Stimulated activated CD4-positive, alpha-beta T cell treated with anti-CD3 and anti-CD28 coated beads, TNF-alpha, amount 100 ng/mL, for 48 hours (primary cell): Measurements from ENCODE around the gene AVPI1.
"Not testable (repeated sequence)": the region's sequence is repeated elsewhere in the genome, so short reads cannot be mapped to it uniquely, and the experiment has no call there.

Source experiments
- DNase-seq, 3 donors: peaks; one replicate each; pipeline ENCODE4 v3.0.0-alpha.2; 2020; ENCODE audit warnings: low read depth in 3 of 3

AVPI1 gene

DNA sequence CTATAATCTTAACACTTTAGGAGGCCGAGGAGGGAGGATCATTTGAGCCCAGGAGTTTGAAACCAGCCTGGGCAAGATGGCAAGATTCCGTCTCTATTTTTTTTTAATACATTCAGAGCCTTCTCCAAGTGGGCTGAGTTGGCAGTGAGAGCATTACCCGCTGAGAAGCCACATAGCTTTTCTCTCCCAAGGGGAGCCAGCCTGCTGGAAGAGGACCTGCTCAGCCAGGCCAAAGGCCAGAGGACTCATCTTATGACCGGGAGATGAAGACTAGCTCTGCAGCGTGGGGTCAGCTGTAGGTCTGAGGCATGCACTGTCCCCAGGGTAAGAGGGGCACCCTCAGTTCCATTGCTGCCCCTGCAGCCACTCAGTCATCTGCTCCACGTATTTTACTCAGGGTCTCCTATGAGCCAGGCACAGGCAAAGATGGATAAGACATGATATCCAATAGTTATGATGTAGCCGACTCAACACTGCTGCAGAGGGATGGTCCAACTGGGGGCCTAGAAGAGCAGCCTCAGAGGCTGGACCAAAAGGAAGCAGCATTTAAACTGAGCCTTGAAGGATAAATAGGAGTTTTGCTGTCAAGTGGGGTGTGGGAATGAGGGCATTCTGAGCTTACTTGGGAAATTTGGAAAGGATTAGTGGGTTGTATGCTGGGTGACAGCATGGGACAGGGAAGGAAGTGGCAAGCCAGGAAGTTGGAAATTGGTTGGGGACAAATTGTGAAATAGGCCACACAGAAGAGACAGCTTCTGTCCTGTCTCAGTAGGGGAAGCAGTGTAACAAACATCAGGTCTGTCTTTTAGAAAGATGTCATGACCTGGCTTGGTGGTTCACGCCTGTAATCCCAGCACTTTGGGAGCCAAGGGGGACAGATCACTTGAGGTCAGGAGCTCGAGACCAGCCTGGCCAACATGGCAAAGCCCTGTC lies 24.9 kb upstream of the AVPI1 start:
- DNase-seq = no peak

DNA sequence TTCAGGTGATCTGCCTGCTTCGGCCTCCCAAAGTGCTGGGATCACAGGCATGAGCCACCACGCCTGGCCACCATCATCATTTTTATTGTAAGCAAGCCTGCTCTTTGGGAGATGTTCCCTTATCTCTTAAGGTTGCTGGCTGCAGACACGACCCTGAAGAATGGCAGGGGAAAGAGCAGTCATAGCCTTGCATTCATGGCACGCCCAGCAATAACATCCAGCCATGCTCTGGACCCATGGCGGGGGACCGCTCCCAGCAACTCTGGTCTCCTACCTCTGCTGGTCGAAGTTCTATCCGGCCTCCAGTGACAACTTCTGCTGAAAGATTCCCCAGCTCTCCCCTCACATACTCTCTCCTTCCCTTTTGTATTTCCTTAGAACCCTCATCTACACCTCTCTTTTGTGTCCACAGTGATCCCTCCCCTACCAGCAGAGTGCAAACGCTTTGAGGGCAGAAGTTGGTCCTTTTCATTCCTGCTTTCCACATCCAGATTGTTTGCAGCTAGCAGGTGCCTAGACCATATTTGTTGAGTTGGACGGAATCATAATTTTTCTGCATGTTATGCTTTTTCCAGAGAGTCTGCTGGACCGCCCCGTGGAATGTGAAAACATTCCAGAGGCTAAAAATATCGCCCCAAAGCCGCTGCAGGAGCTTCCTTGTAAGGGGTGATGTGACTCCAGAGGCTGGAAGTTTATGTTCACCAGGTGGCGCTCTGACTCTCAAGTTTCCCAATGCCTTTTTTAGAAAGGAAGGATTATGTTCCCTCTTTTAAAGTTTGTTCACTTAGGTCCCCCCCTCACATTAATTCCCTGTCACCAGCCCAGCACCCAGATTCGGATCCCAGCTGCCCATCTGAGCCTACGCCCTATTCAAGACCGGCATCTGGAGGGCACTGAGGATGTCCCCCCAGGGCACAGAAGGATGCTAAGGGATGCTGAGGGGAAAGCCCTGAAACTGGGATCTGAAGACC lies 22.2 kb upstream of the AVPI1 start:
- peak in 1 of 3 donors; percentile 34 for DNase-seq

DNA sequence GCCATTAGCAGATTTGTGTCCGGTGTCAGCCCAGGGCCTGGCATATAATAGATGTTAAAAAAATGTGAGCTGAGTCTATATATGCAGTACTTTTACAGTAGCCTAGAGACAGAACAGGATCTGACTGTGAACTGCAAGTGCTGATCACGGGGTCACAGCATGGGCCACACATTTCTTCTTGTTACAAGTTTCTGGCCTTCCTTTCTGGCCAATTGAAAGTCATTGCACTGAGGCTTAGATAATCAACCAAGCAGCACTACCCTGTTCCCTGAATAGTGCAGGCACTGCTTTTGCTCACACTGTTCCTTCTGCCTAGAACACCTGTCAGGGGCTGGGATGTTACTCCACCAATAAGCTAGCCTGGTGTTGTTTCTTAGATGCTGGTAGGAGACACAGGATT lies 21.1 kb upstream of the AVPI1 start:
- DNase-seq = no peak

DNA sequence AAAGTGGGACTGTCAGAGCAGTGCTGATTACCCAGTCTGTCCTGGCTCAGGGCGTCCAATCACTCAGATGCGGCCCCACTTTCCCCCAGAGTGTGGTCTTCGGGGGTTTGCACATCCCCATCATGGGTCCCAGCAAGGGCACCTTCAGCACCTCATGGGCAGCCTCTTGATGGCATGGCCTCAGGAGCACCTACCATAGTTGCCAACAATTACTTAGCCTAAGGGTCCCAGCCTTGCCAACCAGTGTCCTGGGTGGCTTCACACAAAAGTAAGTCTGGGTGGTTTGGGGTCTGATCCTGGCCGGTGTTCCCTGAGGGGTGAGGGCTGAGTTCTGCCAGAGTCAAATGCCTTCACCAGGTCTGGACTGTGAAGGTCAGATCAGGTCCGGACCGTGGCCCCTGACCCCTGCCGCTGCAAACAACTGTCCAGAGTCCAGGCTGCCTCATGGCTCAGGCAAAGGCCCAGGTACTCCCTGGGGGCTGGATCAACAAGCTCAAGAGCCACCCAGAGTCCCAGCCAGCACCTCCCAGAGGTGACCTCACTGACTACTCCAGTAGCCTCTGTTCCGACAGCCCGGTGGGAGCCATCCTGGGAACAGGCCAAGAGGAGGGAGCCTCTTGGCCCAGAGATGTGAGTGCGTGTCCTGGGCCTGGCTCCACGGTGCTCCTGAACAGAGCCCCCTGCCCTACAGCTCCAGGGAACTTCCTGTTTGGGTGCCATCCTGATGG lies 20.3 kb upstream of the AVPI1 start:
- no peak for DNase-seq

DNA sequence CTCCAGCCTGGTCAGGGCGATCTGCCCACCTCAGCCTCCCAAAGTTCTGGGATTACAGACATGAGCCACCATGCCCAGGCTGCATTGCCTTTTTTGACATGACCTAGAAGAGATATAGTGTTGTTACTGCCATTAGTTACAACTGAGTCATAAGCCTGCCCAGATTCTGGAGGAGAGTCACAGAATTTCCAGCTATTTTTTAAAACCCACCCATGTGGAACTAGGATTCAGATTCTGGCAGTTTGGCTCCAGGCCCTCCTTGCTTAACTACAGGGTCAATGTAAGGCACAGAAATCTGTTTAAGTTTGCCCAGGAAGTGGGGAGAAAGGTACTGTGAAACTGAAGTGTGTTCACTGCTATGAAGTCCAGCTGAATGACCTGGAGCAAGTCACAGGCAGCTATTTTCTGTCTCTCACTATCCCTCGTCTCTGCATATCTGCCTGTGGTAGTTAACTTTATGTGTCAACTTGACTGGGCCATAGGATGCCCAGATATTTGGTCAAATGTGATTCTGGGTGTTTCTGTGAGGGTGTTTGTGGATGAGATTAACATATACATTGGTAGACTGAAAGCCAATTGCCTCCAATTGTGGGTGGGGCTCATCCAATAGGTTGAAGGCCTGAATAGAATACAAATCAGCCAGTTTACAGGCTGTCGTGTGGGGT lies 18.1 kb upstream of the AVPI1 start:
- no peak for DNase-seq

DNA sequence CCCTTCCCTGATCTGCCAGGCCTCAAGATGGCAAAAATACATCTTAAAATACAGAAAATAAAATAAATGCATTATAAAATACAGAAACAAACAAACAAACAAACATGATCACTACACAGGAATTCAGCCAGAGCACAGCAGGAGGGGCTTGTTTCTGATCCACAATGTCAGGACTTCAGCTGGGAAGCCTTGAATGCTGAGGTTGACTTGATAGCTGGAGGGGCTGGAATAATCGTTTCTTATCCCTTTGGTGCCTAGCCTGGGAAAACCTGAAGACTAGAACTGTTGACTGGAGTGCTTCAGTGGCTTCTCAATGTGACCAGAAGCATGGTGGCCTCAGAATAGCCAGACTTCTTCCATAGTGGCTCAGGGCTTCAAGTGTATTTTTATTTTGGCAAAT lies 17.3 kb upstream of the AVPI1 start:
- no peak for DNase-seq

DNA sequence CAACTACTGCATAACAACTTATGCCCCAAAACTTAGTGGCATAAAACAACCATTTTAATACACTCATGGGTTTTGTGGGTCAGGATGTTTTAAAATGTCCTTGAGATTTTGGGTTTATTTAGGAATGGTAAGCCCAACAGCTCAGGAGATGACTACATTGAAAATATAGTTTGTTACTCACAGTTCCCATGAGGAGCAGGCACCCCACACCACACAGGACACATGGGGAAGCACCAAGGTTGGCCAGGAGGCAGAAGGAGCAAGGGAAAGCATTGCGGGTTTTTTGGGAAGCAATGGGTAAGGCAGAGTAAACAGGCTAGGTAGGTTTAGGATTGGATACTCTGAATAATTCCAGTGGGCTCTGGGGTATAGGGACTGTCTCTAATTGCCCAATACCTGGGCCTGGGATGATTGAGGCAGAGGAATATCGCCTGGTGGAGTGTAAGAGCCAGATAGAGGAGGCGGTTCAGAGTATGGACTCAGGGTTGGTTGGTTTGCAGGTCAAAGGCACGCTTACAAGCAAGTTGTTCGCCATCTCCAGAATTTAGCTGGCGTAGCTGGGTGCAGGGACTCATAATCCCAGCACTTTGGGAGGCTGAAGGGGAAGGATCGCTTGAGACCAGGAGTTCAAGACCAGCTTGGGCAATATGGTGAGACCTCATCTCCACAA lies 16.5 kb upstream of the AVPI1 start:
- DNase-seq = no peak

DNA sequence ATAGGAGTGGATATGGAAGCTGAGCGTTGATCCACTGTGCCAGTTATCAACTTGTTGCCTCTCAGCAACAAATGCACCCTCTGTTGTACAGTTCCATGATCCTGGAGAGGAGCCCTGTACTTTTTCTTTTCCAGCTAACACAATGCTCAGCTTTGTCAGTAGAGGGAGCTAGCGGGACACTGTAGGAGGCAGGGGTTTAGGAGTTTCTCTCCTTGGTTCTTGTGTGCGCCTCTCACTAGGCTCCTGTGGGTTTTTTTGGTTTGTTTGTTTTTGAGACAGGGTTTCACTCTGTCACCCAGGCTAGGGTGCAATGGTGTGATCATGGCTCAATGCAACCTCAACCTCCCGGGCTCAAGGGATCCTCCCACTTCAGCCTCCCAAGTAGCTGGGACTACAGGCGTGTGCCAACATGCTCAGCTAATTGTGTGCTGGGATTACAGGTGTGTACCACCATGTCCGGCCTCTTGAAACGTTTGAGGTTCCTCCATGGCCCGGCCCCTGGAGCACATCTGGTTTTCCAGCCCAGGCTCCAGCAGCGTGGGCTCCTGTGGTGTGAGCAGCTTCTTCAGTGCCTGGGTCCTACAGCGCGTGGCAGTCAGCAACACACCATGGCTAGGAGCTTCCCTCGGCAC lies 14.5 kb upstream of the AVPI1 start:
- peak in 1 of 3 donors; percentile 50 for DNase-seq

DNA sequence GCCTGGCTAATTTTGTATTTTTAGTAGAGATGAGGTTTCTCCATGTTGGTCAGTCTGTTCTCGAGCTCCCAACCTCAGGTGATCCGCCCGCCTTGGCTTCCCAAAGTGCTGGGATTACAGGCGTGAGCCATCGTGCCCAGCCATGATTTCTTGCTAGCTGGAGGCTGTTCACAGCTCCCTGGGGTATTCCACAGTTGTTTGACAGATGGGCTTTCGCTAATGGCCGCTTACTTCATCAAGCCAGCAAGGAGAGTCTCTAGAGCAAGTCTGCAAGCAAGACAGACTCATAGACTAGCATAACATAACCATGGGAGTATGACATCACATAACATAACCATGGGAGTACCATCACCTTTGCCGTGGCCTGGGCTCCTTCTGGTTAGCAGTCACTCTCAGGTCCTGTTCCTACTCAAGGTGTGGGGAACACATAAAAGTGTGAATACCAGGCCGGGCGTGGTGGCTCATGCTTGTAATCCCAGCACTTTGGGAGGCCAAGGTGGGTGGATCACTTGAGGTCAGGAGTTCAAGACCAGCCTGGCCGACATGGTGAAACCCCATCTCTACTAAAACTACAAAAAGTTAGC lies 11.1 kb upstream of the AVPI1 start:
- DNase-seq = not testable (repeated sequence)

DNA sequence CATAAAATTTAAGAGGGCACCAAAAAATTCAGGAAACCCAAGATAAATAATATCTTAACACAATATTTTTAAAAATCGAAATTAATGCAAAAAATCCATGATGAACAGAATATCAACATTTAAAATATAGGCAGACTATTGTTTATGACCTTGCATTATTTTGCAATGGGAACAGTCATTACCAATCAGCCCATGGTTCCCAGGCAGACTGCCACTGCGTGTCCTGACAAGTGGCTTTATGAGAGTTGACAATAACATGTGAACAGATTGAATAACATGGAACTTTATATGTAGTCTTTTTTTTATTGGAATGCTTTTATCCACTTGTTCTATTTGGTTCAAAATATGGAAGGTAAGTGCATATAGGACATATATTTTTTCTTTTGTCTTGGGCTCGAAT lies 3.1 kb upstream of the AVPI1 start:
- DNase-seq = no peak

DNA sequence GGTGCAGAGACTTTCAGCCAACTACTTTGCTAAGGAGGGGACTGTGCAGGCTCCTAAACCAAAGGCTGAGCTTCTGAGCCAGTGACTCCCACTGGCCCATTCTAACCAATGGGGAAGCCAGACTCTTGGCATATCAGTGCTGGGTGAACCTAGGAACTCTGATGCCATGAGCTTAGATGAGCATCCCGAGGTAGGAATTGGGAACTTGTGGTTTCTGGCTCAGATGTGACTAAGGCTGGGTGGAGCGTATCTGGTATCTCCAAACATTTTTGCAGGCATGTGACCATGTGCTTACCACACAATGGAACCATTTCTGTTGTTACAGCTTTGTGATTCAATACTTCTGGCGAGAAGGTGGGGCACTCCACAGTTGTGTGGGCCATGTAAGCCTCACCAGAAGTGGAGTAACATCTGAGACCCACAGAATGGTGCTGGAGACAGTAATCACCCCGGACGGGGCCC lies 2.5 kb upstream of the AVPI1 start:
- DNase-seq = no peak

DNA sequence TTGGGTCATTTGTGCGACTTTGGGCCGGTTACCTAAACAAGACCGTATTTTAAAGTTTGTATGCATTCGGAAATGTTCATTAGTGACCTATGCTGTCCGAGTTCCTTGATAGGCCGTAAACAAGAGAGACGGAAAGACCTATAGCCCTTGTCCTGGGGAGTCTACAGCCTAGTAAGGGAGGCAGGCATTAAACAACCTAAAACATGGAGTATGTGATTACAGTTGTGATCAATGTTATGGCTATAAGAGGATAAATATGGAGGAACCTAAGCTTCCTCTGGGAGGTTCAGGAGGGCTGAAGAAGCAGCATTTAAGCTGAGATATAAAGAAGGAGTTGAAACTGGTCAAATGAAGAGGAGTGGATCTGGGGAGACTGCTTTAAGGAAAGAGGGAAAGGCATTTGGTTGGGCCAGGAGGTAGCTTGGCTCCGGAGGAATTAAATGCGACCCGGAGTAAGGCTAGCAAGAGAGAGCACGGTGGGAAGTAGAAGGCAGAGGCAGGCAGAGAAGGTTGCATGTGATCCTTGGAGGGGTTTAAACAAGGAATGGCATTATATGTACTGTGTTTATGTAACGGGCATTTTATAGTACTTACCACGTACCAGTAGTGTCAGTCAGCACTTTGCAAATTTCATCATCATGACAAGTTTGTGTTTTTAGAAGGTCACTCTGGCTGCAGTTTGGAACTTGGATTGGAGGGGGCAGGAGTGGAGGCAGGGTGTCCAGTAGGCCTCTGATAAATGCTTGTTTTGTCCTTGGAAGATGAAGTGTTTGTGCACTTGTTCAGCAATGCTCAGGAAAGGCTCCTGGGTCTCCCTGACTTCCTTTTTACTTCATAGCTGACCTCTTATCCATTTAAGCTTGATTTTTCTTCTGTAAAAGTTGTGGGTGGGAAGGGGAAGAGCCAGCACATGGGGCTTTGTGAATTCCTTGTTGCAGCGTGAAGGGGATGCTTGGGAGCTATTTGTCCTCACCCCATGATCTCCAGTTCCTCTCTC lies 1.0 kb upstream of the AVPI1 start:
- no peak for DNase-seq

DNA sequence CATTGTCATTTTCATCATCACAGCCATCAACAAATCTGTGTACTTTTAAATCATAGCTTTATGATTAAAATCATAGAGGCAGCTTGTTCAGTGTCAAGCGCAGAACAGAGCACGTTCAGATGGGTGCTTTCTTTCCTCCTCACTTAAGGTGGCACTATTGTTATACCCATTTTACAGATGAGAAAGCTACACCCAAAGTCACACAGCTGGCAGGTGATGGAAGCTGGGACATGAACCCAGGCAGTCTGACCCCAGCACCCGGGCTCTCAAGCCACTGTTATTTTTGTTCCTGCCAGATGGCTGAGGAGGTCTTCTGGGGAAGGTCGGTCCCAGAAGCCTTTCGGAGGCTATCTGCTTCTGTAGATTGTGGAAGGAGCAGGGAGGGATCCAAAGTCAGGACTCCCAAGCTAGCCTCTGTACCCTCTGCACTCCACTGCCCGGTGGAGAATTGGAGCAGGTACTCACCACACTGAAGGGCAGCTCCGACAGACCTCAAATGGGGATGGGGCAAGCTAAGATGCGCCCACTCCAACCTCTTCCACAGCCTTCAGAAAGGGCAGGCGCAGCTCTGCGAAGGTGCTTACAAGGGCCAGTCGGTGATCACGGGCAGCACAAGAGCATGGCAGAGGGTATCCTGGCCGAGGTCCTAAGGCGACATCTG lies 610 bp downstream of the AVPI1 start:
- DNase-seq = no peak

DNA sequence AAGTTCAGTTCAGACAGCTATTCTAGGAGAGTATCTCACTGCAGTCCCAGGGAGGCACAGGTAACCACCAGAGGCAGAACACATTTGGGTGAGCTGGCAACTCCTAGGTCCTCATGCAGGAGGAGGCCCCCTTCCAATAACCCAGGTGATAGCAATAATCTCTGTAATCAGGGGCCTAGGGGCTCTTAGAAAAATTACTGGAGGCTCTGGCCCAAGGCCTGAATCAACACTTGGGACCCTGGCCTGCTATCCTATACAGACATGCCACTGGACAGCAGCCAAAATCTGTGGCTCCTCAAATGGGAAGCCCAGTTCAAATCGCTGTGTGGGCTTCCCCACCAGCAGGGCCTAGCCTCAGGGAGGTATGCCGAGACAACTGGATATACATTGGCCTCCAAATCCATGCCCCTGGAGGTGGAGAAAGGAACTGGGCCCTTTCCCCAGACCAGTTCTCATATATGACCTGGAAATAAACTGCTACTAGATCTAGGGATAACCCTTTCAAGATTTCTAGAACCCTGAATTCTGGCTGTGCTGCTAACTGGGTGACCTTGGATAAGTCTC lies 1.6 kb downstream of the AVPI1 start:
- no peak for DNase-seq

DNA sequence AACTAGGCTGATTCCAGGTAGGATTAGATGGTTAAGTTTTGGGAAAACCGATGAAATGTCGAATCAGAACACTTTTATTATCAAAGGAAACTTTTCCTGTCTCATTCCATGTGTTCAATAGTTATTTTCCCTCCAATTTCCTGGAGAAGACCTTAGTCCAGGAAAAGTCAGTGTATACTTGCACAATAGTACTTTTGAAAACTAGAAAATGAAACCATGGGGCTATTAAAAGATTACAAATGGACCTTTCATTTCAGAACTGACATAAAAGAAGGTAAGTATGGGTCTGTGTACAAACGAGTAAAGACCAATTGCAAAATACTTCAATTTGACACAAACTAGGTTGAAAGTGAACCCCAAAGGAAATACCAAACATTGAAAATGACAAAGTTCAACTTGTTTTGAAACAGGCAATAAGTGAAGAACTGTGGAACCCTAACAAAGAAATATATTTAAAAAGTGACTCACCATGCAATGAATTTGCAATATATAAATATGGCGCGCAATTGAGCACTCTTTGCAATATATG lies 2.1 kb downstream of the AVPI1 start:
- DNase-seq = no peak

DNA sequence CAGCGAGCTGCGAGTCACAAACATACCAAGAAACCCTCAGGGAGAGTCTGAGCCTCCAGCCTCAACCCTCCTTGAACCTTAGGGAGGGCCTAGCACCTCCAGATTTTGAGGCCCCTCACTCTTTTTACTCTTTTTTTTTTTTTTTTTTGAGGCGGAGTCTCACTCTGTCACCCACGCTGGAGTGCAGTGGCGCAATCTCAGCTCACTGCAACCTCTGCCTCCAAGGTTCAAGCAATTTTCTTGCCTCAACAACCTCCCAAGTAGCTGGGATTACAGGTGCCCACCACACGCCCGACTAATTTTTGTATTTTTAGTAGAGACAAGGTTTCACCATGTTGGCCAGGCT lies 2.7 kb downstream of the AVPI1 start:
- DNase-seq = not testable (repeated sequence)

DNA sequence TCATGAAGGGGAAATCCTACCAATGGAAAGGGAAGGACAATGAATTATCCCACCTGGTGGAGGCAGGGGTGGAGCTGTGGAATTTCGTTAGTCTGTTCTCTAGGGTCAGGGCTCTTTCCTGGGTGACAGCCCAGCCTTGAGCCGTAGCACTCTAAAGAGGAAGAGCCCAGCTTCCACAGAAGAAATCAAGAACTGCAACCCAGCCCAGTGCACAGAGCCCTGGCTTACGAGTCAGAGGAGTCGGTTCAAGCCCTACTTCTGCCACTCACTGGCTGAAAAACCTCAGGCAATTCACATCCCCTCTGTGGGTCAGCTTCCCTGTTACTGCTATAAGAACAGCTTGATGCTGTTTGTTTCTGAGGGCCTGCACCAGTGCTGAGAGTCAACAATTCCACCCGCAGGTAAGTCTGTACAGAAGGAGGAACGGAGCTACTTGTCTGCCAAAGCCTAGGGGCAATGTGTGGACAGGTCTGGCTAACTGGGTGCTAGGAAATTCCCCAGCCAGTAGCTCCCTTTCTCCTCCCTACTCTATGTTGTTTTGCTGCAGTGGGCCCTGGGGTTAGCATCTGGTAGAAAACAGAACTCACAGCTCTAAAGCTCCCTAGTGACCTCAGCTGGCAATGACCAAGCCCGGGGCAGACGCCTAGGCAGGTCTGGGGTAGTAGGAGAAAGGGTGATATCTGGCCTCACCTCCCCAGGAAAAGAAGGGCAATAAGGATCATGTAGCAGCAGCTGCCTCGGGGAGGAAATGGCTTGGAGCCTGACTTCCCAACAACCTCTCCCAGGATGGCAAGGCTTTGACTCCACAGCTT lies 3.3 kb downstream of the AVPI1 start:
- DNase-seq = no peak
